ENCODE measurements around the gene PPP1R2B. TPM values are rescaled to one million over a fixed set of nuclear protein-coding genes. Genes with fewer than 3 reads are reported as not detected.

PPP1R2B gene
- total RNA-seq, 1 donor from 2014 or later: not detected

GRCh38 chr5:156803404-156803803 is 46.7 kb upstream of the PPP1R2B start:
- Histone ChIP-seq H3K36me3 (ENCODE audit: insufficient read depth, low read length) (no peaks in the 10 kb centered on the region), H3K27ac (ENCODE audit: low read depth, low read length) (no peak overlapping the region), H4K20me1 (ENCODE audit: insufficient read depth, low read length) (no peaks in the 10 kb centered on the region), H3K79me2 (ENCODE audit: insufficient read depth, low read length) (no peaks in the 10 kb centered on the region), H3K4me2 (ENCODE audit: low read length) (no peak overlapping the region), H3K9me3 (ENCODE audit: insufficient read depth, low read depth, low read length) (no peaks in the 10 kb centered on the region), H2AFZ (ENCODE audit: low read depth, low read length) (no peak overlapping the region), H3K4me3 (ENCODE audit: insufficient read depth, low read depth, low read length) (no peak overlapping the region), H3K4me1 (ENCODE audit: insufficient read depth, low read length) (no peaks in the 10 kb centered on the region), H3K27me3 (ENCODE audit: insufficient read depth, low read length) (no peaks in the 10 kb centered on the region), H3K9ac (ENCODE audit: low read length) (no peak overlapping the region)
- no peak for TF ChIP-seq EZH2 (IDR thresholded peaks at IDR 0.05; ENCODE audit: insufficient read depth, low read length)
- no peak for TF ChIP-seq CTCF (IDR thresholded peaks at IDR 0.05; ENCODE audit: insufficient read depth, low read depth, low read length)
- FAIRE-seq (no peak), DNase-seq (ENCODE audit: low read depth) (no peak)
- Mint-ChIP-seq H3K9me3 (ENCODE audit: unreplicated experiment) (peaks cover 3% of the 10 kb centered on the region), H3K27ac (ENCODE audit: unreplicated experiment) (no peak overlapping the region), H3K36me3 (ENCODE audit: low read depth, unreplicated experiment) (no peaks in the 10 kb centered on the region), H3K4me3 (ENCODE audit: unreplicated experiment) (no peak overlapping the region), H3K4me1 (ENCODE audit: low read depth, unreplicated experiment) (peaks cover 4% of the 10 kb centered on the region), H3K27me3 (ENCODE audit: low read depth, unreplicated experiment) (peaks cover 3% of the 10 kb centered on the region)

DNA sequence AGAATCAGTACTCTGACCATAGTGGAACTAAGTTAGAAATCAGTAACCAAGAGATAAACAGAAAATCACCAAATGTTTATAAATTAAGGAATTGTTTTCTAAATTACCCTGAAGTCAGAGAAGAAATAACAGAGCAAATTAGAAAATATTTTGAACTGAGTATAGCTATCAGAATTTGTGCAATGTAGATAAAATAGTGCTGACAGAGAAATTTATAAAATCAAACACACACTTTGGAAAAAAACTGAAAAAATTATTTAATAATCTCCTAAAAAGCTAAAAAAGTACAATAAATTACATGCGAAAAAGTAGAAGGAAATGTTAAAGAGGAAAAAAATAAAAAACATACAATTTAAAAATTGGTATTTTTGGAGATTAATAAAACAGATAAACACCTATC is 37.1 kb upstream of the PPP1R2B start:
- no peak overlapping the region for H3K9ac ChIP-seq (ENCODE audit: low read length)
- no peaks in the 10 kb centered on the region for H4K20me1 ChIP-seq (ENCODE audit: insufficient read depth, low read length)
- no peaks in the 10 kb centered on the region for H3K4me1 ChIP-seq (ENCODE audit: insufficient read depth, low read length)
- TF ChIP-seq EZH2 (IDR thresholded peaks at IDR 0.05; ENCODE audit: insufficient read depth, low read length) (no peak), CTCF (IDR thresholded peaks at IDR 0.05; ENCODE audit: insufficient read depth, low read depth, low read length) (no peak)
- Mint-ChIP-seq H3K27ac (ENCODE audit: unreplicated experiment) (no peak overlapping the region), H3K27me3 (ENCODE audit: low read depth, unreplicated experiment) (peaks cover 2% of the 10 kb centered on the region), H3K4me1 (ENCODE audit: low read depth, unreplicated experiment) (no peaks in the 10 kb centered on the region), H3K4me3 (ENCODE audit: unreplicated experiment) (no peak overlapping the region), H3K9me3 (ENCODE audit: unreplicated experiment) (peaks cover 2% of the 10 kb centered on the region), H3K36me3 (ENCODE audit: low read depth, unreplicated experiment) (no peaks in the 10 kb centered on the region)
- H3K4me3 ChIP-seq (ENCODE audit: insufficient read depth, low read depth, low read length): no peak overlapping the region
- no peak overlapping the region for H3K27ac ChIP-seq (ENCODE audit: low read depth, low read length)
- FAIRE-seq (no peak), DNase-seq (ENCODE audit: low read depth) (no peak)
- no peaks in the 10 kb centered on the region for H3K36me3 ChIP-seq (ENCODE audit: insufficient read depth, low read length)
- H2AFZ ChIP-seq (ENCODE audit: low read depth, low read length): no peak overlapping the region
- H3K79me2 ChIP-seq (ENCODE audit: insufficient read depth, low read length): no peaks in the 10 kb centered on the region
- H3K4me2 ChIP-seq (ENCODE audit: low read length): no peak overlapping the region
- H3K27me3 ChIP-seq (ENCODE audit: insufficient read depth, low read length): no peaks in the 10 kb centered on the region
- H3K9me3 ChIP-seq (ENCODE audit: insufficient read depth, low read depth, low read length): no peaks in the 10 kb centered on the region

- Histone ChIP-seq H4K20me1 (ENCODE audit: insufficient read depth, low read length) (no peaks in the 10 kb centered on the region), H3K4me2 (ENCODE audit: low read length) (no peak overlapping the region), H3K9ac (ENCODE audit: low read length) (no peak overlapping the region), H3K27me3 (ENCODE audit: insufficient read depth, low read length) (no peaks in the 10 kb centered on the region), H3K4me1 (ENCODE audit: insufficient read depth, low read length) (no peaks in the 10 kb centered on the region), H3K36me3 (ENCODE audit: insufficient read depth, low read length) (no peaks in the 10 kb centered on the region), H3K4me3 (ENCODE audit: insufficient read depth, low read depth, low read length) (no peak overlapping the region), H3K9me3 (ENCODE audit: insufficient read depth, low read depth, low read length) (no peaks in the 10 kb centered on the region), H3K27ac (ENCODE audit: low read depth, low read length) (no peak overlapping the region), H2AFZ (ENCODE audit: low read depth, low read length) (no peak overlapping the region), H3K79me2 (ENCODE audit: insufficient read depth, low read length) (no peaks in the 10 kb centered on the region)
- peaks cover 3% of the 10 kb centered on the region for H3K36me3 Mint-ChIP-seq (ENCODE audit: low read depth, unreplicated experiment)
- no peaks in the 10 kb centered on the region for H3K4me1 Mint-ChIP-seq (ENCODE audit: low read depth, unreplicated experiment)
- FAIRE-seq: no peak
- TF ChIP-seq CTCF (IDR thresholded peaks at IDR 0.05; ENCODE audit: insufficient read depth, low read depth, low read length): peak; percentile 30
- TF ChIP-seq EZH2 (IDR thresholded peaks at IDR 0.05; ENCODE audit: insufficient read depth, low read length): no peak
- no peak overlapping the region for H3K4me3 Mint-ChIP-seq (ENCODE audit: unreplicated experiment)
- peaks cover 2% of the 10 kb centered on the region for H3K9me3 Mint-ChIP-seq (ENCODE audit: unreplicated experiment)
- H3K27ac Mint-ChIP-seq (ENCODE audit: unreplicated experiment): no peak overlapping the region
- peaks cover 11% of the 10 kb centered on the region for H3K27me3 Mint-ChIP-seq (ENCODE audit: low read depth, unreplicated experiment)
- peak; percentile 2 for DNase-seq (ENCODE audit: low read depth)
These were observed 34.0 kb upstream of the PPP1R2B start for GRCh38 chr5:156815988-156816599.

Measured in astrocyte (in vitro differentiated cells and primary cell).